Measurements from ENCODE around the gene RASA3.
"Not testable (repeated sequence)": the region's sequence is repeated elsewhere in the genome, so short reads cannot be mapped to it uniquely, and the experiment has no call there.

RASA3 gene

GRCh38 chr13:114110091-114110829 is 22.2 kb downstream of the RASA3 start:
- peak; percentile 30 for DNase-seq

GRCh38 chr13:114109641-114110041 is 22.8 kb downstream of the RASA3 start:
- peak; percentile 25 for DNase-seq

- DNase-seq, result no peak
Measured at GRCh38 chr13:114108894-114109293, 23.5 kb downstream of the RASA3 start.

- no peak for DNase-seq
Measured at GRCh38 chr13:114108141-114108761, 24.2 kb downstream of the RASA3 start.

- no peak for DNase-seq
Measured at GRCh38 chr13:114107686-114108081, 24.7 kb downstream of the RASA3 start.

- no peak for DNase-seq
Measured at GRCh38 chr13:114106991-114107685, 25.3 kb downstream of the RASA3 start.

GRCh38 chr13:114106526-114106925 is 25.9 kb downstream of the RASA3 start:
- no peak for DNase-seq

- no peak for DNase-seq
Measured at GRCh38 chr13:114105521-114106225, 26.8 kb downstream of the RASA3 start.

- DNase-seq, result no peak
Measured at GRCh38 chr13:114104655-114105520, 27.5 kb downstream of the RASA3 start.

GRCh38 chr13:114103801-114104654 is 28.4 kb downstream of the RASA3 start:
- DNase-seq, result no peak

- not testable (repeated sequence) for DNase-seq
Measured at GRCh38 chr13:114103289-114103621, 29.2 kb downstream of the RASA3 start.

- DNase-seq, result no peak
Measured at GRCh38 chr13:114102521-114103288, 29.7 kb downstream of the RASA3 start.

- no peak for DNase-seq
Measured at GRCh38 chr13:114102131-114102520, 30.3 kb downstream of the RASA3 start.

- DNase-seq, result no peak
Measured at GRCh38 chr13:114101358-114102130, 30.9 kb downstream of the RASA3 start.

- no peak for DNase-seq
Measured at GRCh38 chr13:114100446-114101357, 31.7 kb downstream of the RASA3 start.

GRCh38 chr13:114099918-114100445 is 32.4 kb downstream of the RASA3 start:
- DNase-seq, result peak; percentile 17

- peak; percentile 46 for DNase-seq
Measured at GRCh38 chr13:114099191-114099590, 33.2 kb downstream of the RASA3 start.

GRCh38 chr13:114098689-114099056 is 33.8 kb downstream of the RASA3 start:
- not testable (repeated sequence) for DNase-seq
